Progenitor cell of endocrine pancreas (in vitro differentiated cells): ENCODE data around the gene ATOH8. TPM values are rescaled to one million over a fixed set of nuclear protein-coding genes. Genes with fewer than 3 reads are reported as not detected.

ENCODE experiments used
- DNase-seq: peaks from one replicate; pipeline ENCODE4 v3.0.0; 2021; ENCODE audit warnings: low spot score; ENCODE audit not compliant: unreplicated experiment
- H3K27ac Mint-ChIP-seq: 2 replicates; pipeline ENCODE4 v1.8.0; 2021; ENCODE audit warnings: mild to moderate bottlenecking, moderate library complexity, mixed read lengths
- H3K27me3 Mint-ChIP-seq: 2 replicates; pipeline ENCODE4 v1.8.0; 2021; ENCODE audit warnings: mixed read lengths
- H3K36me3 Mint-ChIP-seq: 2 replicates; pipeline ENCODE4 v1.8.0; 2022; ENCODE audit warnings: mixed read lengths; ENCODE audit not compliant: insufficient read depth
- H3K4me1 Mint-ChIP-seq: 2 replicates; pipeline ENCODE4 v1.8.0; 2021; ENCODE audit warnings: low read depth, mixed read lengths
- H3K4me3 Mint-ChIP-seq: 2 replicates; pipeline ENCODE4 v1.8.0; 2021; ENCODE audit warnings: low read depth, mild to moderate bottlenecking, moderate library complexity, mixed read lengths
- H3K9me3 Mint-ChIP-seq: 2 replicates; pipeline ENCODE4 v1.8.0; 2021; ENCODE audit warnings: low read depth, mixed read lengths
- total RNA-seq: library from RNA; stranded (reverse); gene quantifications from 2 replicates; pipeline ENCODE4 v1.2.1, GENCODE V29; 2021
- TF ChIP-seq, protein P1 (sequence below): fragments of 200-600 bp; sonication (generic); IDR thresholded peaks from one replicate; pipeline ENCODE4 v1.5.0; 2021; ENCODE audit warnings: antibody characterized with exemption, mild to moderate bottlenecking; ENCODE audit not compliant: unreplicated experiment

The ATOH8 gene
- total RNA-seq, 1 donor from 2014 or later: 1.3 TPM

DNA sequence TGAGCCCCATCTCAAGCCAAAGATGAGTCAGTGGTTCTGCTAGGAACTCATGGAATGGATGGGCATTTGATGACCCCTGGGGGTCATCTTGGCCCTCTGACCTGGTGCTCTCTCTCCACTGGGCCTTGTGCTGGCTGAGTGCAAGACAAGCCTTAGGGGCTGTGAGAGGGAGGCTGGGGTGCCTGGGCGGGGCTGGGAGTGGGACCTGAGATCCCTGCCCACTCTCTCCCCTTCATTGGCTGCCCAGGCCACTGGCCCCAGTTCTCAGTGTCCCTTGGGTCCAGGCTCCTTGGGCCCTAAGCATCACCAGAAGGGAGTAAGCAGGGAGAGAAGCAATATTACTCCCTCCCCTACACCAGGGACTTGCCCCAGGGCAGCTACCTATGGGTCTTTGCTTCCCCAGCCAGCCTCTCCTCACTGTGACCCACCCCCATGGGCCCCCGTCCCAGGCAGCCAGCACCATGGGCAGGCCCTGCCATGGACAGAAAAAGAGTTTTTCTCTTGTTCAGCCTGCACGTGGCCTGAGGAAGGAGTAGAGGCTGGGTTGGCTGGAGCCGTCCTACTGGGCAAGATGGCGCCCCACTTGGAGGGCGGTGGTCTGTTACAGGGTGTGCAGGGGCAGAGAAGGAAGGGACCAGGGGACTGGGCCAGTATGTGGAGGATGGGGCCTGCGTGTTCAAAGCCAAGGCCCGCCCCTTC, 33.6 kb downstream of the ATOH8 start:
- H3K4me1 Mint-ChIP-seq: no peaks in the 10 kb centered on the region
- no peak overlapping the region for H3K4me3 Mint-ChIP-seq
- TF ChIP-seq, protein P1, sequence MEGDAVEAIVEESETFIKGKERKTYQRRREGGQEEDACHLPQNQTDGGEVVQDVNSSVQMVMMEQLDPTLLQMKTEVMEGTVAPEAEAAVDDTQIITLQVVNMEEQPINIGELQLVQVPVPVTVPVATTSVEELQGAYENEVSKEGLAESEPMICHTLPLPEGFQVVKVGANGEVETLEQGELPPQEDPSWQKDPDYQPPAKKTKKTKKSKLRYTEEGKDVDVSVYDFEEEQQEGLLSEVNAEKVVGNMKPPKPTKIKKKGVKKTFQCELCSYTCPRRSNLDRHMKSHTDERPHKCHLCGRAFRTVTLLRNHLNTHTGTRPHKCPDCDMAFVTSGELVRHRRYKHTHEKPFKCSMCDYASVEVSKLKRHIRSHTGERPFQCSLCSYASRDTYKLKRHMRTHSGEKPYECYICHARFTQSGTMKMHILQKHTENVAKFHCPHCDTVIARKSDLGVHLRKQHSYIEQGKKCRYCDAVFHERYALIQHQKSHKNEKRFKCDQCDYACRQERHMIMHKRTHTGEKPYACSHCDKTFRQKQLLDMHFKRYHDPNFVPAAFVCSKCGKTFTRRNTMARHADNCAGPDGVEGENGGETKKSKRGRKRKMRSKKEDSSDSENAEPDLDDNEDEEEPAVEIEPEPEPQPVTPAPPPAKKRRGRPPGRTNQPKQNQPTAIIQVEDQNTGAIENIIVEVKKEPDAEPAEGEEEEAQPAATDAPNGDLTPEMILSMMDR: no peak
- no peaks in the 10 kb centered on the region for H3K9me3 Mint-ChIP-seq
- no peak for DNase-seq
- no peaks in the 10 kb centered on the region for H3K36me3 Mint-ChIP-seq
- no peak overlapping the region for H3K27ac Mint-ChIP-seq
- peaks cover 24% of the 10 kb centered on the region for H3K27me3 Mint-ChIP-seq

DNA sequence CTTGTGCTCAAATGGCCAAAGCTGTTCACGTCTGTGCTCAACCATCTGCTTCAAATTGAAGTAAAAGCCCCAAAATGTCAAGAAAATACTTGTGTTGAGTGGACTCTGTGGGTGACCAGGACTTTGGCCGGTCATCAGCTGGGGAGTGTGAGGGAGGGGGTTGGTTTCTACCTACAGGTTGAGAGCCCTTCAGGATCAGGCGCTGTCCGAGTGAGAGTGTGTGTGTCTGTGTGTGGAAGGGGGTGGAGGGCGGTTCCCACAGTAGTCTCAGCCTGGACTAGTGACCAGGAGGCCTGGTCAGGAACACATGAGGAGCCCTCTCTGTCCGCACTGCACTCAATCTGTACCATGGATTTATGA, 34.2 kb downstream of the ATOH8 start:
- TF ChIP-seq, protein P1: no peak
- no peaks in the 10 kb centered on the region for H3K4me1 Mint-ChIP-seq

DNA sequence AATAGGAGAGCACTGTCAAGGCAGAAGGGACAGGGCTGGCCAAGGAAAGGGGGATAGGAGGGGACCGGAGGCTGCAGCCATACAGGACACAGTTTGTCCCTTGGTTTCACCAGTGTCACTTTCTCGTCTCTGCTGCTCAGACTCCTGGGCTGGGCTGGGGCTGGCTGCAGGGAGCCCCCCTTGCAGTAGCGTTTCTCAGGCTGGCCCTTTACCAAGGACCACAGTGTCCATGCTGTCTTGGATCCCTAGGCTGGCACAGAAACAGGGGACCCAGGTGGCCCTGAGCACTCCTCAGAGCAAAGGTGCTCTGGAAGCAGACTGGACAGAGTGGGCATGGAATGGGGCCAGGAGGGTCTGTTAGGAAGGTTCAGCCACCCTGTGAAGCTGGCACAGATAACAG, 34.8 kb downstream of the ATOH8 start:
- Mint-ChIP-seq H3K4me3 (no peak overlapping the region), H3K27ac (no peak overlapping the region), H3K36me3 (no peaks in the 10 kb centered on the region), H3K9me3 (no peaks in the 10 kb centered on the region), H3K4me1 (no peaks in the 10 kb centered on the region), H3K27me3 (peaks cover 32% of the 10 kb centered on the region)
- TF ChIP-seq, protein P1: no peak
- no peak for DNase-seq

More for the DNA sequence above, 34.2 kb downstream of the ATOH8 start:
- Mint-ChIP-seq H3K9me3 (no peaks in the 10 kb centered on the region), H3K36me3 (no peaks in the 10 kb centered on the region), H3K4me3 (no peak overlapping the region), H3K27me3 (peaks cover 29% of the 10 kb centered on the region), H3K27ac (peak overlapping the region; percentile 13)
- DNase-seq: no peak

DNA sequence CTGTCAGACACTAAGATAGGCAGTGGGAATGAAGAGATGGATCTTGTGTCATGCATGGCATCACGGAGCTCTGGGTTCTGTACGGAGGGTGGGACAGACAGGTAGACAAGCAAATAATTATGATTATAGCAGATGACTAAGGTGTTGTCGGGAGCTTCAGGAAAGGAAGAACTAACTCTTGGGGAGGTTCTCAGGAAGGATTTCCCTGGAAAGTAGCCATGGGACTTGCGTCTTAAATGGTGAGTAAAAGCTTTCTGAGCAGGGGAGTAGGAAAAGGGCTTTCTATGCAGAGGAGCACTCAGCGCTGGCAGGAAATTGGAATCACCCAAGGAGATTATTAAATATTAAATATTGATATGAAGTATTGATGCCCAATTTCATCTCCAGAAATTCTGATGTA, 35.5 kb downstream of the ATOH8 start:
- Mint-ChIP-seq H3K27ac (no peak overlapping the region), H3K36me3 (no peaks in the 10 kb centered on the region), H3K9me3 (no peaks in the 10 kb centered on the region), H3K4me3 (no peak overlapping the region), H3K4me1 (no peaks in the 10 kb centered on the region), H3K27me3 (peaks cover 36% of the 10 kb centered on the region)
- DNase-seq: no peak
- TF ChIP-seq, protein P1: no peak

DNA sequence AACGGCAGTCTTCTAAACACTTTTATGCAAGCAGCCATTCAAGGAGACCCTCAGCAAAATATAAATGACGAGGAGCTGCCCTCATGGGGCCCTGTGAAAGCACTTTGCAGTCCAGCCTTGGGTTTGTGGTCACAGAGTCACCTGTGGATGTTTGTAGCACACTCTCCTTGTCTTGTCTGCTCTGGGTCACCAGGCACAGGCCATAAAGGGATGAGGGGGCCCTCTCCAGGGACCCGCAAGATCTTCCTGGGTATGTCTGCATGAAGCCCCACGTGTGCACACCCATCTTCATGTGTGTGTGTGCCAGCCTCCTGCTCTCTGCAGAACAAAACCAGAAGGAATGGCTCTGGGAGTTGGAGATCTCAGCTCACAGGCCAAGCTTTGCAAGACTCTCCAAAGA, 36.2 kb downstream of the ATOH8 start:
- TF ChIP-seq, protein P1: no peak
- no peaks in the 10 kb centered on the region for H3K9me3 Mint-ChIP-seq
- H3K36me3 Mint-ChIP-seq: no peaks in the 10 kb centered on the region
- no peaks in the 10 kb centered on the region for H3K4me1 Mint-ChIP-seq
- H3K4me3 Mint-ChIP-seq: no peak overlapping the region
- no peak for DNase-seq
- peaks cover 38% of the 10 kb centered on the region for H3K27me3 Mint-ChIP-seq
- H3K27ac Mint-ChIP-seq: no peak overlapping the region
